Activated gamma-delta T cell (primary cell): Measurements from ENCODE around the gene GIPC2.
"Not testable (repeated sequence)": the region's sequence is repeated elsewhere in the genome, so short reads cannot be mapped to it uniquely, and the experiment has no call there.

Source experiments
- DNase-seq: peaks from one replicate; lab custom pipeline; 2025; lab: John Stamatoyannopoulos, UW

The GIPC2 gene

DNA sequence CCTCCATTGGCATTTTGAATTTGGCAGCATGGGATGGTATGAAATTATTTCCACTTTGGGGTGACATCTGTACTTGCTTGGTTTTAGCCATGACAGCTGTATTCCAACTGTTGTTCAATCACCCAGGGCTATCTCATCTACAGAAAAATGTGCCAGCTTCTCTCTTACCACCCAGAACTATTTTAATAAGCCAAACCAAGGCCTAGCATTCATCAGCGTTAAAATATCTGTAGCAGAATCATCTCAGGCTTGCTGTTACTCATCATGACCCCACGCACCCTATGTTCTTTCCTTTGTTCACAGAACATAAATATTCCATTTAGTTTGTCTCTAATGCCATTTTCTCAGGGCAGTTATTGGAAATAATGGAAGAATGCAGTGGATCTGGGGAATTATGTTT is 49.8 kb downstream of the GIPC2 start:
- DNase-seq = no peak

DNA sequence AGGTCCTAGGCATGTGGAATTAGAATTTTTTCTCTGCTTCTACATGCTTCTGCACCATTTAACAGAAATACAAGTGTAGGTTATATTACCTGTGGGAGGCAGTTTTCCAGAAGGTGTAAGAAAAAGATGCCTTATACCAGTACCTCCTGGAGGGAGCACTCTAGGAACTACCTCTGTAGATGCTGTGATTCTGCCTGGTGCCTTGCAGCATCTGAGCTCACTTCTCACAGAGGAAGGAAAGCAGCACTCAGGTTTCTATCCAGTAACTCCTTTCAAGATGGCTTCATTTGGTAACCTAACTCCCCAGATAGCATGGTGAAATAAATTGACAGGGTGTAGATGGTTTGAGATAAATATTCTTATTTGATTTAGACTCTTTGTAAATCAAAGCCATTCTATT is 50.3 kb downstream of the GIPC2 start:
- no peak for DNase-seq

DNA sequence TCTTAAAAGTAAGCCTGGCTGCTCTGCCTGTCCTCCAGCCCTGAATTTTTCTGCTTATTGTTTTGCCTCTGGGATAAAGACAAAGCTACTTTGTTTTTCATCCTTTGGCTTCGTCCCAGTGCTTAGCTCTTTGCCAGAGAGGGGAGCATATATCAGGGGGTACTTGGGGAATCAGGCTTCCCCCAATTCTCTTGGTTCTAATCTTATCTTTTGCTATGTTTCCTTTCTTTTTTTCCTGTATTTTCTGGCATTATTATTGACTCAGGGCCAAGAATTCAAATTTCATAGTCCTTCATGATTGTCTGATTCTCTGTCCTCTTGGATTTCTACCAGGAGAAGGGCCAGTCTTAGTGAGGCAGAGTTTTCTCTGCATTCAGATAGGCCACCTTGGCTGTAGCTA is 51.2 kb downstream of the GIPC2 start:
- no peak for DNase-seq

DNA sequence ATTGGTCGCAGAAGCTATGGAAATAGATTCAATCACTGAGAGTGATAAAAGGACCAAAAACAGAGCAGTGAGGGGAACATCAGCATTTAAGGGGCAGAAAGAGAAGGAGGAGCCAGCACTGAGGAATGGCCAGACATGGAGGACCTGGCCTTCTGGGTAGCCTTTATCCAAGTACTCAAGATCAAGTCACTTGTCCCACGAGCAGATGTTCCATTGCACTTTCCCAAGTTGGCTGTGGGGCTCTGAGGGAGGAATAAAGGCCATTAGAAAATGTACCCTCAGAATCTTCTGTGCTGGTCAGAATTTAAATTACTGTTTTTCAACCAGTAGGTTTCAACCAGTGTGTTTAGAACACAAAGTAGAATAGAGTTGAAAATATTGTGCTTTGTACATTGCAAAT is 55.3 kb downstream of the GIPC2 start:
- no peak for DNase-seq

DNA sequence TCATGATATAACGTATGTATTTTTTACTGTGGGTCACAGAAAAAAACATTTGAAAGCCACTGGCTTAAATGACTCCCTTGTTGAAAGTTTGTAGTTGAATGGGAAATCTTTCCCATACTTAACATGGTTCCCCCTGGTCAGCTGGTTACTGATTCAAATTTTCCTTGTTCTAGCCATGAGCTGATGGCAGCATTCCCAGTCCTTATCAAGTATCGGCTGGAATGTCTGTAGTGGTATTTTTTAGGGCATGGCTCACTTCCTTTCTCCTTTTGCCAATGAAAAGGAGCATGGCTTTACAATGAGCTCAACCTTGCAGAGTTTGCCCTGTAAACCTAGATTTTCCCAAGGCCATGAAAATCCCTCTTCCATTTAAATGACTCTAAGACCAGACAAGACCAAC is 55.7 kb downstream of the GIPC2 start:
- no peak for DNase-seq

DNA sequence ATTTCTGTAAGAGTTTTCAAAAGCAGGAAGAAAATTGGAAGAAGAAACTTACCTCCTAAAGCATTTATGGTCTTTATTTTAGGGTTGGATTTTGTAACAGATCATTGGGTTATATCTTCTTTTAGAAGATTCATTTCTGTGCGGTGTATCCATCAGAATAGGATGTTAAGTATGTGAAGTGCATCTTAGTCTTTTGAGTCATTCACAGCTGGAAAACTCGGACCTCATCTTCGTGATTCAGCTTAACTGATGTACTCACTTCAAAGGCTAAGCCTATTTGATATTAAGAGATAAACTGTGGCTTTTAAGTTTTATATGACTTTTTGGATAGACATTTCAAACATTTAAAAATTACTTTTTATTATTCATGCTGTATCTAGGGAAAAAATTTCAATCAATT is 56.3 kb downstream of the GIPC2 start:
- DNase-seq = no peak

DNA sequence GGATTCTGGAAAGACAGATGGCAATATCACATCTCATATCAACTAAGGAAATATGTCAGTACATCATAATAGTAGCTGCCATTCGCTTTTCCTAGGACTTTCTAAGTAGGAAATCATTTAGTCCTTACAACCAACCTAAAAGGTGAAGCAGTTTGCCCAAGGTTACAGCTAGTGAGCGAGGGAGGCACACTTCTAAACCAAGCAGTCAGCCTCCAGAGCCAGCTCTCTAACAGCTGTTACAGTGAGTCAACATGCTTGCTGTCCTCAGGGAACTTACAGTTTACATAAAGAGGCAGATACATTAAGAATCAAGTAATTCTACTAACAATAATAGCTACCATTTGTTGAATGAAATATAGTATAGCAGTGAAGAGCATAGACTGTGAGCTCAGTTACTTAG is 57.1 kb downstream of the GIPC2 start:
- DNase-seq = no peak

DNA sequence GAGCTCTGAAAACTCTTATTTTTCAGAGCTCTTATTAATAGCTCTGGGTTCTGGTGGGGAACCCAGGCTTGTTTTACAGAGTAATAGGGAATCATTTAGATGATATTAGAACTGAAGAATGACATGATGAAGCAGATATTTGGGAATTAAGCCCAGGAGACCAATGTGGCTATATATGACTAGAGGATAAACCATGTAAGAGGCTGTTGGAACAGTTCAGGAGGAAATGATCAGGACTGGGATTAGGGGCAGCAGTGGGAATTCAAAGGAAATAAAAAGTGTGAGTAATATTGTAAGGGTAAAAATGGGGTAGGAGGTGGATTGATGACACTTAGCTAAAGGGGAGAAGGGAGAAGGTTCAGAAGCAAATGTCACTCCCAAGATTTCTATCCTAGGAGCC is 58.6 kb downstream of the GIPC2 start:
- no peak for DNase-seq

DNA sequence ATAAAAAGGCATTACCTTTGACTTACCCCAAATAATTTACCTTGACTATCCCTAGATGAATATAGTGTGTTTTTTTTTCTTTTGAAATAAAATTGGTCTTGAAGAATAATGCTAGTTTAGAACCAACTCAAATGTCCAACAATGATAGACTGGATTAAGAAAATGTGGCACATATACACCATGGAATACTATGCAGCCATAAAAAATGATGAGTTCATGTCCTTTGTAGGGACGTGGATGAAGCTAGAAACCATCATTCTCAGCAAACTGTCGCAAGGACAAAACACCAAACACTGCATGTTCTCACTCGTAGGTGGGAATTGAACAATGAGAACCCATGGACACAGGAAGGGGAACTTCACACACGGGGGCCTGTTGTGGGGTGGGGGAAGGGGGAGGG is 63.9 kb downstream of the GIPC2 start:
- DNase-seq = not testable (repeated sequence)

DNA sequence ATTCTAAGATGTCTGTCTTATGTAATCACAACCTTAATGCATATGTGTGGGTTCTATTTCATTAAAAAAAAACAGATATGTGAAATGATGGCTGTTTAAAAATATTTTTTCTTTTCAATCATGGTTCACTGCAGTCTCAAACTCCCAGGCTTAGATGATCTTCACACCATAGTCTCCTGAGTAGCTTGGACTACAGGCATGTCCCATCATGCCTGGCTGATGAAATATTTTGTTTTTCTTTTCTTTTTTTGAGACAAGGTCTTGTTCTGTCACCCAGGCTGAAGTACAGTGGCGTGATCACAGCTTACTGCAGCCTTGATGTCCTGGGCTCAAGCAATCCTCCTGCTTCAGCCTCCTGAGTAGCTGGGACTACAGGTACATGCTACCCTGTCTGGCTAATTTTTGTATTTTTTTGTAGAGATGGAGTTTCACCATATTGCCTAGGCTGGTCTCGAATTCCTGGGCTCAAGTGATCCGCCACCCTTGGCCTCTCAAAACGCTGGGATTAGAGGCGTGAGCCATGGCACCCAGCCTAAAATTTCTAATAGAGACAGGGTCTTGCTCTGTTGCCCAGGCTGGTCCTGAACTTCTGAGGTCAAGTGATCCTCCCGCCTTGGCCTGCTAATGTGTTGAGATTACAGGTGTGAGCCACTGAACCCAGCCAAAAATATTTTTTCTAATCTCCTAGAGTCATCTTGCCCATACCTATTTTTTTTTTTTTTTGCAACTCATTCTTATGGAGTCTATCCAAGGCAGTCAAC is 67.6 kb downstream of the GIPC2 start:
- DNase-seq = no peak

DNA sequence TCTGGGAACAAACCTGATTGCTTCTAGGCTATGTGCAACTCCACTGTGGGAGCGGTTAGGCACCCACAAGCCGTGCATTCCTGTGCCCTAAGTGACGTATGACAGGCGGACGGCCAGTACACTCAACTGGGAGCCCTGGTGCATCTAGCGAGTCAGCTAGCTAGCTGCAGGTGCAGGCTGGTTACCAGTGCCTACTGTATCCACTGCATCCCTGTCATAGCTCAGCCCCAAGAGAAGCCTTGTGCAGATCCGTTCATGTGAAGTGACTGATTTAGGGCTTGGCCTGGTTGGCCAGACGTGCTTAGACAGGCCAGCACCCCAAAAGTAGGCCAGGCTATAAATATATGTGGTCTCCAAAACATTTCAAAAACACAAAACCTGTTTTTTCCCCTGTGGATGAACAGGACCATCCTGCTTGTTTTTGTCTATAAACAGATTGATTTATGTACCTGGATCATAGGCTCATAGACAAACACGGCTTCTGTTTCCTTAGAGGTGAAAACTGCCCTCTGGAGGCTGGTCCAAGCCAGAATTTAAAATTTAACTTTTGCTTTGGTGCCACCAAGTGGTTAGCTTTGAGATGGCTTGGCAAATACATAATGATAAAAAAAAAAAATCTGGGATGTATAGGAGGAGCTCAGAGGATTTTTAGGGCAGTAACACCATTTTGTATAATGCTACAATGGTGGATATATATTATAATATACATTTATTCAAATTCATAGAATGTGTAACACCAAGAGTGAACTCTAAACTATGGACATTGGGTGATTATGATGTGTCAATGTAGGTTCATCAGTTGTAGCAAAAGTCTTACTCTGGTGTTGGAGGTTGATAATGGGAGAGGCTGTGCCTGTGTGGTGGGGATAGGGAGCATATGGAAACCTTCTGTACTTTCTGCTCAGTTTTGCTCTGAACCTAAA is 68.5 kb downstream of the GIPC2 start:
- DNase-seq = no peak

DNA sequence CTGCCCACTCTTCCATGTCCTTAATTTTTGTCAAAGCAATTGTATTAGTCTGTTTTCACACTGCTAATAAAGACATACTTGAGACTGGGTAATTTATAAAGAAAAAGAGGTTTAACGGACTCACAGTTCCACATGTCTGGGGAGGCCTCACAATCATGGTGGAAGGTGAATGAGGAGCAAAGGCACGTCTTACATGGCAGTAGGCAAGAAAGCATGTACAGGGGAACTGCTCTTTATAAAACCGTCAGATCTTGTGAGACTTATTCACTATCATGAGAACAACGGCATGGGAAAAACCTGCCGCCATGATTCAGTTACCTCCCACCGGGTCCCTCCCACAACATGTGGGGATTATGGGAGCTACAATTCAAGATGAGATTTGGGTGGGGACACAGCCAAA is 74.7 kb downstream of the GIPC2 start:
- DNase-seq = not testable (repeated sequence)

DNA sequence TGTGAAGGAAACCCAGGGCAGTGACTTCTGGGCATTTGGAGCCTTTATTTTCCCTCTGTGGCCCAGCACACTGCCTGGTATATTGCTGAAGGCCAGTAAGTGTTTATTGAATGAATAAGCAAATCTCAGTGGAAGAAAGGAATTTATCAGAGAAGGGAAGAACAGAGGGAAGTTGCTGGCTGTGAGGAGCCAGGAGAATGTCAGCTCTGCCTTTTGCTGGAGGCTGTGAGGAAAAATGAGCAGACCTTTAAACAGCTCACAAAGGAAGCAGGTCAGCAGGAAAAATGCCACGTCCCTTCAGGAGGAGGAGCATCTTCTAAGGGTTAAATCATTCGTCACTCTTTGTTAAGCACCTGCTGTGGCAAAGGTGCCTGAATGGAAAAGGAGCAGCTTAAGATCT is 75.9 kb downstream of the GIPC2 start:
- DNase-seq = no peak

DNA sequence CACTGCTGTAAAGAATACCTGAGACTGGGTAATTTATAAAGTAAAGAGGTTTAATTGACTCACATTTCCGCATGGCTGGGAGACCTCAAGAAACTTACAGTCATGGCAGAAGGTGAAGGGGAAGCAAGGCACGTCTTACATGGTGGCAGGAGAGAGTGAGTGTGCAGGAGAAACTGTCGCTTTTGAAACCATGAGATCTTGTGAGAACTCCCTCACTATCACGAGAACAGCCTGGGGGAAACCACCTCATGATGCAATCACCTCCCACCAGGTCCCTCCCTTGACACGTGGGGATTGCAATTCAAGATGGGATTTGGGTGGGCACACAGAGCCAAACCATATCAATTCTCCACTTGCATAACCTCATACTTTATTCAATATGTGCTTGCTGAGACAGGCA is 76.6 kb downstream of the GIPC2 start:
- DNase-seq = no peak

DNA sequence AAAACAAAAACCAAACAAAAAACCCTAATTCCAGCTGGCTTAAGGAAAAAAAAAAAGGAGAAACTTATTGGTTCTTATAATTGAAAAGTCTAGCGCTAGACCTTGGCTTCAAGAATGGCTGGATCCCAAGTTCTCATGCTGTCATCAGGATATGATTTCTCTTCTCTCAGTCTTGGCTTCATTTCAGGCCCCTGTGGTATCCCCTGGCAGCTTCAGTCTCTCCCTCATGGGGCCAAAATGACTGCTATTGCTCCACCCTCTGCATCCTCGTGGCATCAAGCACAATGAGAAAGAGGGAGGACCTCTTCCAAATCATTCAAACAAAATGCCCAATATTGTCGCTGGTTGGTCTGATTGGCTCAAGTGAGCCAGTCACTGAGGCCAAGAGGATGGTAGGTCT is 80.7 kb downstream of the GIPC2 start:
- no peak for DNase-seq

DNA sequence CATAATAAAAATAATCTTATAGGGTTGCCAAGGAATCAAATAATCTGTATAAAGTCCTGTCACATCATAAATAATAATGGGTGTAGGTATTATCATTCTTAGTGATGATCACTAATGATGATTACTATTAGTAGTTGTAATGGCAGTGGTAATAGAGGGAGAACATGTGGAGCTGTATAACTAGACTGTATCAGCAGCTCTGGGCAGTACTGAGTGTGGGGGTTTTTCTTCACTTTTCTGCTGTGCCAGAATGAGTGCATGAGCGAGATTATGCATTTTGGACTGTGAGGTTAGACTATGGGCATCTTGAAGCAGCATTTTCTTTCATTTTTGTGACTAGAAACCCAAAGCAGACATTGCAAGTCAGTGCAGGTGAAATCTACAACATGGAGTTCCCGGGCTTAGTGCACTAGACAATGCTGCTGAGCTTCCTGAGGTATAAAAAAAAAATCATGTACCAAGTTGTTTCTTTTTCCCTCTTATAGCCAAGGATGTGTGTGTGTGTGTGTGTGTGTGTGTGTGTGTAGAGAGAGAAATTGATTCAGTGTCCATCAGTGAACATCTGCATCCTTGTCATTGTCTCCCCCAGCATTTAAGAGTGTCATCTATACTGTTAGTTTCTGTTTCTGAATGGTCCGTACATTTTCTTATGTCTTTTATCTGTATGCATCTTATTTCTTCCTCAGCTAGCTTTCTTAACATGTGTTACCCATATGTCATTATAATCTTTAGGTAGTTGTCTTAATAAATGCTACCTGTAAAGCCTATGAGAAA is 86.6 kb downstream of the GIPC2 start:
- DNase-seq = no peak

DNA sequence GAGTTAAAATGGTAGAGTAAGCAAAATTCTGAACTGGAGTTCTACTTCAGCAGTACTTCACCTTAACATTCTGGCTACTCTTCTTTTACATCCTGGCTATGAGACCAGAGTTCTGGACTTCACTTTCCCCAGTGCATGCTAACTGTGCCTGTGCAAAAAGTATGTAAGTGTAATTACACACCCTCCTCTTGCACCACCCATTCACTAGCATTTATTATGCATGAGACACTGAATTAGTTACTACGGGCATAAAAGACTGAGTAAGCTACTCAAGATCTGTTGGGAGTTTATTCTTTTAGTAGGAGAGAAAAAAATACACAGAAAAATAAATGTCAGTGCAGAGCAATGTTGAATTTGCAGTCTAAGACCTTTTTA is 87.2 kb downstream of the GIPC2 start:
- no peak for DNase-seq

DNA sequence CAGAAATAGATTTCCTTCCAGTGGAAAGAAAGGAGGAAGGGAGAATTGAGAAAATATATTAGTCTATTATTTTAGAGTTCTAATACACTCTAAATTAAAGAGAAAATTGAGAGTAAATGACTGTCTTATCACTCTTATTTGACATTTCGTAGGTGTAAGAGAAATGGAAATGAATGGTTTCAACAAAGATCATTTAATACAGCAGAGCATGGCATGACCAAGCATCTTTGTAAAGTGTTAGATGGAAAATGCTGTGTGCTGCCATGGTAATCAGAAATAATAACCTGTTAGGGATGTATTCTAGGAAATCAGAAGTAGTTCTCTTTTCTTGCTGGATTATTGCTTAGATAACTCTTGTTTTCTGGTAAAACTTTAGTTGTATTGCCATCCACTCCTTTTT is 90.9 kb downstream of the GIPC2 start:
- no peak for DNase-seq

DNA sequence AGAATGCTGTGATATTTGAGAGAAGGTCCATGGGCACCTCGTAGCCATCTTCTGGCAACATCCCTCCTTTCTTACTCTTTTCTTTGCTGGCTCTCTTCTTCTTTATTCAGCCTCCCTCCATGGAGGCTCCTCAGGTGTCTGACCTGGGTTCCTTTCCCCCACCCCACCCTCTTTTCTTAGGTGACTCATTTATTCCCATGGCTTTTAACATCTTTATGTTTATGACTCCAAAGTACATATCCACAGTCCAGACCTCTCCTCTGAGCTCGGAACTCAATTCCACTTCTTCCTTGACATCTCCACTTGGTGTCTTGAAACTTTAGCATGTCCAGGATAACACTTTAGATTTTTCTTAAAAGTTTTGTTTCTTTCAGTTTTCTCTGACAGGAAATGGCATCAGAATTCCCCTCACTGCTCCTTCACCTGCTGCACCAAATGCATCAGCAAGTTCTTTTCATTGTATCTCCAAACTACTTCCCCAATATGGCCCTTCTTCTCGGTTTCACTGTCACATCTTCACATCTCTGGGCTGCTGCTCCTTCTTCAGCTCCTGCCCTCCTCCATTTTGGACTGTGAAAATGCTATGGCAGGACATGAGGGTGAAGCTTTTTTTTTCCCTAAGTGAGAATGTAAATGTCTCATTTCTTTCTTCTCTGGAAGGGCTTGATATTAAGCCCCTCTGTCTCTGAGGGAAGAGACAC is 95.9 kb downstream of the GIPC2 start:
- no peak for DNase-seq

DNA sequence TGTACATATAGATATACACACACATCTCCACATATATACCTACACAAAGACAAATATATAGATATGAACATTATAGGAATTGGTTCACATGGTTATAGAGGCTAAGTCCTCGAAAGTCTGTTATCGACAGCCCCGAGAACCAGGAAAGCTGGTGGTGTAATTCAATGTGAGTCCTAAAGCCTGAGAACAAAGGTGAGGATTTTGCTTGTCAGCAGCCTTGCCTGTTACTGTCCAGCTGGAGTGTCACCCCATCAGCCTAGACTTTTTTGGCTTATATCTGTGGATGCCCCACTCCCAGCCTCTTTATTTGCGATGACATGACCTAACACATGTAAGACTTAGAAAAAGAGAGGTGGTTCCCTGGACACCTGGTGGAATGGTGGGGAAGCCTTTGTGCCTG is 97.0 kb downstream of the GIPC2 start:
- DNase-seq = no peak

DNA sequence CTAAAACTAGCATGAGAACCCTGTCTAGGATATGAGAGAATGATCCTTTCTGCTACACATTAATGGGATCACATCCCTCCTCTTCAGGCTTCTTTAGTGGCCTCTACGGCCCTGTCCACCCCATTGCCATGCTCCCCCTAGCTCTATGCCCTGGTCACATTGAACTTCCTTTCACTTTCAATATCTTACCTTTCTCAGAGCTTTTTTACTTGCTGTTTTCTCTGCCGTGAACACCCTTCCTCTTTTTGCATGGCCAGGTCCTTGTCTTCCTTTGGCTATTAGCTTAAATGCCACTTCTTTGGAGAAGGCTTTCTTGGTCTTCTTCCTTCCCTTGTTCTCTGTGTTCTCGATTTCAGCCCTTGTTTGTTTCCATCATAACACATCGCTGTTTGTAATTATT is 97.4 kb downstream of the GIPC2 start:
- DNase-seq = no peak

DNA sequence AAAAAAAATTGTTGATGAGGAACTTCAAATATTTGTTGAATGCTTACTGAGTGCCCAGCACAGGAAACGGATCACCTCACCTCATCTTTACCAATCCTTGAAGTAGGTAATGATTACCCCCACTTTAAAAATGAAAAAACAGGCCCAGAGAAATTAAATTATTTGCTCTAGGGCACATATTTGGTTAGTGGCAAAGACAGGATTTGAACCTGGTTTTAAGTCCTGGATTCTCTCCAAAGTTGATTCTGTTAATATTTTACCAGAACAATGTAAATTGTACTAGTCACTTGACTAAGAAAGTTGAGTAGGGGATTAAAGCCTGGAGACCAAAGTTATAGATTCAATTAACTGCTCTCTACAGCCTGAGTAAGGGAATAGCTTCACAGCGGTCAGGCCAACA is 97.9 kb downstream of the GIPC2 start:
- no peak for DNase-seq
